Suppressor macrophage treated with lipopolysaccharide for 4 hours (primary cell): ENCODE results near the gene RNASE3.
A peak's percentile ranks its signal among the peaks of the same experiment; 100 is the strongest.
"Not testable (repeated sequence)": the region's sequence is repeated elsewhere in the genome, so short reads cannot be mapped to it uniquely, and the experiment has no call there.

Experiments used
- DNase-seq: peaks from one replicate; pipeline ENCODE4 v3.0.0-alpha.2; 2020

Gene RNASE3

GRCh38 chr14:20891126-20891825 lies at the start of gene RNASE3:
RNASE3 (plus strand) TSS chr14:20891385; CDS start chr14:20891687, 302 bp downstream.
- DNase-seq: peak; percentile 41

GRCh38 chr14:20846560-20846959 lies 44.6 kb upstream of the RNASE3 start:
- peak; percentile 55 for DNase-seq

GRCh38 chr14:20848316-20848954 lies 42.8 kb upstream of the RNASE3 start:
- DNase-seq: peak; percentile 76

- DNase-seq: no peak
Measured at GRCh38 chr14:20848955-20849570, 42.1 kb upstream of the RNASE3 start.

GRCh38 chr14:20853042-20853441 lies 38.1 kb upstream of the RNASE3 start:
- DNase-seq: no peak

- DNase-seq: peak; percentile 85
Measured at GRCh38 chr14:20855652-20856291, 35.4 kb upstream of the RNASE3 start.

GRCh38 chr14:20857207-20857606 lies 34.0 kb upstream of the RNASE3 start:
- no peak for DNase-seq

GRCh38 chr14:20857630-20858261 lies 33.4 kb upstream of the RNASE3 start:
- DNase-seq: peak; percentile 82

GRCh38 chr14:20866194-20866593 lies 25.0 kb upstream of the RNASE3 start:
- DNase-seq: no peak

- DNase-seq: peak; percentile 41
Measured at GRCh38 chr14:20866963-20867362, 24.2 kb upstream of the RNASE3 start.

- DNase-seq: peak; percentile 88
Measured at GRCh38 chr14:20873370-20874177, 17.6 kb upstream of the RNASE3 start.

GRCh38 chr14:20877016-20877415 lies 14.2 kb upstream of the RNASE3 start:
- no peak for DNase-seq

GRCh38 chr14:20878695-20879094 lies 12.5 kb upstream of the RNASE3 start:
- DNase-seq: no peak

GRCh38 chr14:20881229-20881628 lies 10.0 kb upstream of the RNASE3 start:
- peak; percentile 36 for DNase-seq

- not testable (repeated sequence) for DNase-seq
Measured at GRCh38 chr14:20882787-20883186, 8.4 kb upstream of the RNASE3 start.

- DNase-seq: not testable (repeated sequence)
Measured at GRCh38 chr14:20888411-20888810, 2.8 kb upstream of the RNASE3 start.

GRCh38 chr14:20895322-20895721 lies 4.1 kb downstream of the RNASE3 start:
- not testable (repeated sequence) for DNase-seq

- peak; percentile 12 for DNase-seq
Measured at GRCh38 chr14:20904393-20905029, 13.3 kb downstream of the RNASE3 start.

GRCh38 chr14:20905676-20906075 lies 14.5 kb downstream of the RNASE3 start:
- peak; percentile 36 for DNase-seq

GRCh38 chr14:20907214-20907613 lies 16.0 kb downstream of the RNASE3 start:
- no peak for DNase-seq

GRCh38 chr14:20910822-20911221 lies 19.6 kb downstream of the RNASE3 start:
- DNase-seq: not testable (repeated sequence)
